GM18505 (cell line): Measurements from ENCODE around the gene NT5DC3.
"Not testable (repeated sequence)": the region's sequence is repeated elsewhere in the genome, so short reads cannot be mapped to it uniquely, and the experiment has no call there.

Experiments used
- ATAC-seq: cut with Tn5 transposase; IDR thresholded peaks from one replicate; pipeline ENCODE4 v1.9.1; 2021; ENCODE audit not compliant: unreplicated experiment
- POLR2A ChIP-seq: IDR thresholded peaks from 4 replicates; pipeline ENCODE4 v1.6.1; 2011; ENCODE audit warnings: borderline replicate concordance; ENCODE audit not compliant: insufficient read depth, insufficient read length; ENCODE audit errors: extremely low read depth

NT5DC3 gene

GRCh38 chr12:103848143-103848542, 7.1 kb upstream of the NT5DC3 start:
- ATAC-seq = no peak
- no peak for TF ChIP-seq POLR2A

GRCh38 chr12:103846415-103846814, 5.4 kb upstream of the NT5DC3 start:
- no peak for ATAC-seq
- no peak for TF ChIP-seq POLR2A

- TF ChIP-seq POLR2A = no peak
- ATAC-seq = no peak
Observed at GRCh38 chr12:103844305-103844704, 3.3 kb upstream of the NT5DC3 start.

- ATAC-seq = peak; percentile 2
- no peak for TF ChIP-seq POLR2A
Observed at GRCh38 chr12:103841690-103842584, 903 bp upstream of the NT5DC3 start.

- no peak for TF ChIP-seq POLR2A
- ATAC-seq = peak; percentile 28
Observed at GRCh38 chr12:103840462-103840875, 565 bp downstream of the NT5DC3 start.

- no peak for TF ChIP-seq POLR2A
- no peak for ATAC-seq
Observed at GRCh38 chr12:103839609-103840461, 1.2 kb downstream of the NT5DC3 start.

GRCh38 chr12:103839103-103839502, 1.9 kb downstream of the NT5DC3 start:
- no peak for ATAC-seq
- TF ChIP-seq POLR2A = no peak

GRCh38 chr12:103838254-103838914, 2.6 kb downstream of the NT5DC3 start:
- no peak for TF ChIP-seq POLR2A
- ATAC-seq = no peak

- ATAC-seq = no peak
- TF ChIP-seq POLR2A = no peak
Observed at GRCh38 chr12:103836345-103836744, 4.7 kb downstream of the NT5DC3 start.

- not testable (repeated sequence) for ATAC-seq
Observed at GRCh38 chr12:103835747-103836335, 5.2 kb downstream of the NT5DC3 start.

GRCh38 chr12:103834942-103835341, 6.1 kb downstream of the NT5DC3 start:
- TF ChIP-seq POLR2A = no peak
- ATAC-seq = no peak

GRCh38 chr12:103833891-103834290, 7.1 kb downstream of the NT5DC3 start:
- no peak for TF ChIP-seq POLR2A
- ATAC-seq = no peak
